ENCODE measurements around the gene S100A9.

GRCh38 chr1:153363641-153364040, 6.0 kb downstream of the S100A9 start:
- TF ChIP-seq POLR2AphosphoS5 (IDR thresholded peaks at IDR 0.05; ENCODE audit: low read depth, low read length) (no peak), POLR2A (IDR thresholded peaks at IDR 0.05; ENCODE audit: low read depth, low read length) (no peak), TAF1 (IDR thresholded peaks at IDR 0.05; ENCODE audit: borderline replicate concordance, low read depth, low read length) (no peak)
